SU-DHL-6 (cell line): ENCODE measurements around the gene ZNF678.

Experiments used
- H2AFZ ChIP-seq: fragments of 200-600 bp; sonication (generic); 2 replicates; pipeline ENCODE4 v1.6.1; 2014; ENCODE audit warnings: low read depth, mild to moderate bottlenecking, moderate library complexity, mixed read lengths, antibody characterized with exemption, low read length; ENCODE audit not compliant: severe bottlenecking
- H3F3A ChIP-seq: fragments of 200-600 bp; shearing (Covaris generic); 2 replicates; pipeline ENCODE4 v1.6.0; 2016; ENCODE audit warnings: antibody characterized with exemption, mild to moderate bottlenecking; ENCODE audit not compliant: insufficient read depth
- H3K27ac ChIP-seq: fragments of 200-600 bp; sonication (generic); 2 replicates; pipeline ENCODE4 v1.5.1; 2016; ENCODE audit warnings: low read depth, mild to moderate bottlenecking, low read length, moderate library complexity, mixed read lengths
- H3K27me3 ChIP-seq: fragments of 200-600 bp; sonication (generic), shearing (Covaris generic); 2 replicates; pipeline ENCODE4 v1.6.0; 2014; ENCODE audit warnings: mild to moderate bottlenecking, low read length
- H3K36me3 ChIP-seq: fragments of 200-600 bp; sonication (generic); 2 replicates; pipeline ENCODE4 v1.6.1; 2014; ENCODE audit warnings: mild to moderate bottlenecking, low read length, mixed read lengths
- H3K4me2 ChIP-seq: fragments of 300-600, 200-600 bp; shearing (Covaris generic), sonication (generic); 2 replicates; pipeline ENCODE4 v1.6.0; 2014; ENCODE audit warnings: low read length, low read depth, mild to moderate bottlenecking; ENCODE audit not compliant: poor library complexity, severe bottlenecking
- H3K4me3 ChIP-seq: fragments of 200-600 bp; sonication (generic); 2 replicates; pipeline ENCODE4 v1.5.1; 2014; ENCODE audit warnings: antibody characterized with exemption, low read length, mild to moderate bottlenecking, mixed read lengths; ENCODE audit not compliant: insufficient read depth, poor library complexity, severe bottlenecking
- H3K79me2 ChIP-seq: fragments of 200-600 bp; sonication (generic); 2 replicates; pipeline ENCODE4 v1.6.1; 2014; ENCODE audit warnings: mild to moderate bottlenecking, low read length, moderate library complexity; ENCODE audit not compliant: insufficient read depth
- H3K9ac ChIP-seq: fragments of 200-600 bp; sonication (generic); 2 replicates; pipeline ENCODE4 v1.7.0; 2014; ENCODE audit warnings: mild to moderate bottlenecking, low read length
- H3K9me2 ChIP-seq: fragments of 200-600 bp; sonication (generic); replicated peaks from 2 replicates; pipeline ENCODE4 v1.6.1; 2014; ENCODE audit warnings: low read length; ENCODE audit not compliant: insufficient read depth
- H3K9me3 ChIP-seq: fragments of 200-600 bp; sonication (generic); 2 replicates; pipeline ENCODE4 v1.6.1; 2014; ENCODE audit warnings: low read length, mixed read lengths; ENCODE audit not compliant: insufficient read depth
- H4K20me1 ChIP-seq: fragments of 200-600 bp; sonication (generic); 2 replicates; pipeline ENCODE4 v1.6.1; 2014; ENCODE audit warnings: low read depth, mild to moderate bottlenecking, antibody characterized with exemption, low read length, moderate library complexity, mixed read lengths
- EZH2phosphoT487 ChIP-seq: fragments of 200-600 bp; sonication (generic), shearing (Covaris generic); conservative IDR thresholded peaks from 2 replicates; pipeline ENCODE4 v1.6.1; 2018; ENCODE audit warnings: mild to moderate bottlenecking, antibody characterized with exemption, low read length, moderate library complexity, mixed read lengths
- TF ChIP-seq, protein P1 (sequence below): fragments of 200-600 bp; sonication (generic); IDR thresholded peaks from one replicate; pipeline ENCODE4 v1.5.1; 2017; ENCODE audit warnings: antibody characterized with exemption, mild to moderate bottlenecking, low read length, moderate library complexity; ENCODE audit not compliant: insufficient read depth, poor library complexity, severe bottlenecking

The ZNF678 gene

DNA sequence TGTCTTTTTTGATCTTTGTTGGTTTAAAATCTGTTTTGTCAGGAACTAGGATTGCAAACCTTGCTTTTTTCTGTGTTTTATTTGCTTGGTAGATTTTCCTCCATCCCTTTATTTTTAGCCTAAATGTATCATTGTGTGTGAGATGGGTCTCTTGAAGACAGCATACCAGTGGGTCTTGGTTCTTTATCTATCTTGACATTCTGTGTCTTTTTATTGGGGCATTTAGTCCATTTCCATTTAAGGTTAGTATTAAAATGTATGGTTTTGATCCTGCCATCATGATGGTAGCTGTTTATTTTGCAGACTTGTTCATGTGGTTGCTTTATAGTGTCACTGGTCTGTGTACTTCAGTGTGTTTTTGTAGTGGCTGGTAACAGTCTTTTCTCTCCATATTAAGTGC lies 14.1 kb downstream of the ZNF678 start:
- no peaks in the 10 kb centered on the region for H3K9me2 ChIP-seq
- H4K20me1 ChIP-seq = 0 out of 2 replicates have a peak, but pooled peaks cover 4% of the 10 kb centered on the region
- no peaks in the 10 kb centered on the region for H3F3A ChIP-seq
- H3K4me2 ChIP-seq = no peak overlapping the region
- 0 out of 2 replicates have a peak, but pooled peaks cover 8% of the 10 kb centered on the region for H3K36me3 ChIP-seq
- no peak for TF ChIP-seq EZH2phosphoT487
- TF ChIP-seq, protein P1, sequence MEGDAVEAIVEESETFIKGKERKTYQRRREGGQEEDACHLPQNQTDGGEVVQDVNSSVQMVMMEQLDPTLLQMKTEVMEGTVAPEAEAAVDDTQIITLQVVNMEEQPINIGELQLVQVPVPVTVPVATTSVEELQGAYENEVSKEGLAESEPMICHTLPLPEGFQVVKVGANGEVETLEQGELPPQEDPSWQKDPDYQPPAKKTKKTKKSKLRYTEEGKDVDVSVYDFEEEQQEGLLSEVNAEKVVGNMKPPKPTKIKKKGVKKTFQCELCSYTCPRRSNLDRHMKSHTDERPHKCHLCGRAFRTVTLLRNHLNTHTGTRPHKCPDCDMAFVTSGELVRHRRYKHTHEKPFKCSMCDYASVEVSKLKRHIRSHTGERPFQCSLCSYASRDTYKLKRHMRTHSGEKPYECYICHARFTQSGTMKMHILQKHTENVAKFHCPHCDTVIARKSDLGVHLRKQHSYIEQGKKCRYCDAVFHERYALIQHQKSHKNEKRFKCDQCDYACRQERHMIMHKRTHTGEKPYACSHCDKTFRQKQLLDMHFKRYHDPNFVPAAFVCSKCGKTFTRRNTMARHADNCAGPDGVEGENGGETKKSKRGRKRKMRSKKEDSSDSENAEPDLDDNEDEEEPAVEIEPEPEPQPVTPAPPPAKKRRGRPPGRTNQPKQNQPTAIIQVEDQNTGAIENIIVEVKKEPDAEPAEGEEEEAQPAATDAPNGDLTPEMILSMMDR = no peak
- no peak overlapping the region for H3K4me3 ChIP-seq
- H3K9ac ChIP-seq = no peak overlapping the region
- no peak overlapping the region for H3K27ac ChIP-seq
- H3K9me3 ChIP-seq = peaks cover 17% of the 10 kb centered on the region; the same call in 1 of the 2 replicates
- H3K27me3 ChIP-seq = no peaks in the 10 kb centered on the region
- peaks cover 96% of the 10 kb centered on the region for H3K79me2 ChIP-seq
- H2AFZ ChIP-seq = no peak overlapping the region

DNA sequence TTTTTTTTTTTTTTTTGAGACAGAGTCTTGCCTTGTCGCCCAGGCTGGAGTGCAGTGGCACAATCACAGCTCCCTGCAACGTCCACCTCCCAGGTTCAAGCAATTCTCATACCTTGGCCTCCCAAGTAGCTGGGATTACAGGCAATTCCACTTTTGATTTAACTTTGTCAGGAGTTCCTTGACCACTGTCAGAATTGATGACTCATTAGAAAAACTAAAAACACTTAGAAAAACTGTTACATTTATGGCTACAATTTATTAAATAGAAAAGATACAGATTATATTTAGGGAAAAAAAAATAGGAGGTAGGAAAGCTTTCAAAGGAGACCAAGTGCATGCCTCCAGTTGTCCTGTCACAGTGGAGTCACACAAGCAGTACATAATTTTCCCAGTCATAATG lies 20.0 kb downstream of the ZNF678 start:
- Histone ChIP-seq H3K9me2 (no peaks in the 10 kb centered on the region), H3K4me3 (no peak overlapping the region), H3K9ac (no peak overlapping the region), H3K9me3 (peaks cover 2% of the 10 kb centered on the region; the same call in 1 of the 2 replicates), H3K36me3 (0 out of 2 replicates have a peak, but pooled peaks cover 19% of the 10 kb centered on the region), H3F3A (no peaks in the 10 kb centered on the region), H2AFZ (no peak overlapping the region), H3K27ac (no peak overlapping the region), H3K4me2 (no peak overlapping the region), H4K20me1 (0 out of 2 replicates have a peak, but pooled peaks cover 4% of the 10 kb centered on the region), H3K79me2 (peaks cover 78% of the 10 kb centered on the region), H3K27me3 (no peaks in the 10 kb centered on the region)
- TF ChIP-seq, protein P1 = no peak
- TF ChIP-seq EZH2phosphoT487 = no peak

DNA sequence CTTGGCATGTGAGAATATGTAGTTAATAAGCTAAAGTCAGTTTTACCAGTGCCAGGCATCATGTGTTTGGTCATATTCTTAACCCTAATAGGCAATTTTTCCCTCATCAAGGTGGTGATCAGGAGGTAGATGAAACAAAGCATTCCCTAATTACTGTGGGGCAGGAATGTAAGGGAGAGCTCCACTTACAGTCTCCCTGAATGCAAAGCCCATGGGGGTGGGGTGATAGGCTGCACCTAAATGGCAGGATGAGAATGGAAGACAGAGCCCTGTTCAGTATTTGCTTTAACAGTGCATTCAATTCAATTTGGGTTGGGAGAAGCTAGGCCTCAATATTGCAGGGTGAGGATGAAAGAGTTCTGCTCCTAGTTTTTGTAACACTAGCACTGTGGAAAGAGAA lies 23.4 kb downstream of the ZNF678 start:
- H3K79me2 ChIP-seq = peaks cover 57% of the 10 kb centered on the region
- no peak overlapping the region for H3K27ac ChIP-seq
- no peak overlapping the region for H2AFZ ChIP-seq
- H3K9me2 ChIP-seq = no peaks in the 10 kb centered on the region
- no peak overlapping the region for H3K4me3 ChIP-seq
- H3K36me3 ChIP-seq = 0 out of 2 replicates have a peak, but pooled peaks cover 16% of the 10 kb centered on the region
- TF ChIP-seq EZH2phosphoT487 = no peak
- TF ChIP-seq, protein P1 = no peak
- H3K27me3 ChIP-seq = no peaks in the 10 kb centered on the region
- no peak overlapping the region for H3K4me2 ChIP-seq
- no peak overlapping the region for H3K9ac ChIP-seq
- no peaks in the 10 kb centered on the region for H4K20me1 ChIP-seq
- no peaks in the 10 kb centered on the region for H3F3A ChIP-seq
- H3K9me3 ChIP-seq = no peaks in the 10 kb centered on the region
